Iris pigment epithelial cell (primary cell): ENCODE measurements around the gene QSOX2.

Experiments used
- DNase-seq: peaks from one replicate; pipeline ENCODE4 v3.0.0-alpha.2; 2011; ENCODE audit warnings: low read depth

QSOX2 gene

GRCh38 chr9:136190656-136191055 lies 55.0 kb downstream of the QSOX2 start:
- DNase-seq: no peak

- DNase-seq: no peak
These were observed 55.4 kb downstream of the QSOX2 start for GRCh38 chr9:136190237-136190601.

- no peak for DNase-seq
These were observed 56.0 kb downstream of the QSOX2 start for GRCh38 chr9:136189394-136190236.

- no peak for DNase-seq
These were observed 57.7 kb downstream of the QSOX2 start for GRCh38 chr9:136187683-136188586.

DNA sequence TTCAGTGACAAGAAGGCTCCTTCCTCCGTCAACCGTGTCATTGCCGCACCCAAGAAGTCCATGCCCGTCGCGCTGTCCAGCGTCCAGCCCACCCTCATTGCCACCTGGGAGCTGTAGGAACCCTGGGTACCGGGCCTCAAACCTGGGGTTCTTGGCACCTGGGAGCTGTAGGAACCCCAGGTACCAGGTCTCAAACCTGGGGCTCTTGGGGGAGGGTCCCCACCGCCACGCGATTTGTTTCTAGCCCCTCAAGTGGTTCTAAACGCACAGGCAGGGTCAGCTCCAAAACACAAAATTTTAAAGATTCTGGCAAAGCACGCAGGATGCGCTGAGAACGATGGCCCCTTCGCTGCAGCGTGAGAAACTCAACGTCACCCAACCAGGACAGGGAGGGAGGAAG lies 58.4 kb downstream of the QSOX2 start:
- no peak for DNase-seq

DNA sequence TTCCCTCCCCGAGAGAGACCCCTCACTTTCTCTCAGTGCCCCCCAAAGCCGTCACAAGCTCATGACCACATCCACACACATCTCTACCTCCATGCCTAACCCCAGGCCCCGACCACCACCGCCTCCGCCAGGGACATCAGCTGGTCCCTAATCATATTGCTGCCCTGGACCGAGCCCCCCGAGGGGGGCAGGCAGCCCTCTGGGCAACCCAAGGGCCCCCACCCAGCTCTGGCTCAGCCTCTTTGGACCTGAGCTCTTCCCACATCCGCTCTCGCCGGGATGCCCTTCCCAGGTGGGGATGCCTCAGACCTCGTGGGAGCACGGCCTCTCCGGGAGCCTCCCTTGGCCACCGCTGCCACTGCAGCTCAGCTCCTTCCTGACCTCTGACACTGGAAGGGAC lies 59.2 kb downstream of the QSOX2 start:
- DNase-seq: no peak

- DNase-seq: no peak
These were observed 59.8 kb downstream of the QSOX2 start for GRCh38 chr9:136185596-136186366.

- no peak for DNase-seq
These were observed 60.5 kb downstream of the QSOX2 start for GRCh38 chr9:136185066-136185465.

DNA sequence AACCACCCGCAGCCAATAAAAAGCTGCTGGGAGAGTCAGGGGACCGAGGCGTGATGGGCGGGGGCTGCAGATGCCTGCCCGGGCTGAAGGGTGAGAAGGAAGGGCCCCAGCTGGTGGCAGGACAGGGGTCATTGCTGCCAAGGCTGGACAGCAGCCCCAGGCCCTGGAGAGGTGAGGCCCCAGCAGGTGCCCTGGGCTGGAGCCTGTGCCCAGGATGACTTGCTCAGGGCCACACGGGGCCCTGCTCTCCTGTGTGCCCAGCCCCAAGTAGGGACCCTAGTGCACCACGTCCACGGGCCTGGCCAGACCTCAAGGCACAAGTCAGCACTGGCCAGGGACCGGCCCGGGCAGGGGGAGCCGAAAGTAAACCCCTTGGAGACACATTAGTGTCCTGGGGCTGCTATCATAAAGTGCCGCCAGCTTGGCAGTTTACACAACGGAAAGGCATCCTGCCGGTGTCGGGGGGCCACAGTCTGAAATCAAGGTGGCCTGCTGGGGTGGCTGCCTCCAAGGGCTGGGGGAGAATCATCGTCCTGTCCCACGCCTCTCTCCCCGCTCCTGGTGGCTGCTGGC lies 62.7 kb downstream of the QSOX2 start:
- no peak for DNase-seq

GRCh38 chr9:136182420-136182787 lies 63.2 kb downstream of the QSOX2 start:
- DNase-seq: no peak

DNA sequence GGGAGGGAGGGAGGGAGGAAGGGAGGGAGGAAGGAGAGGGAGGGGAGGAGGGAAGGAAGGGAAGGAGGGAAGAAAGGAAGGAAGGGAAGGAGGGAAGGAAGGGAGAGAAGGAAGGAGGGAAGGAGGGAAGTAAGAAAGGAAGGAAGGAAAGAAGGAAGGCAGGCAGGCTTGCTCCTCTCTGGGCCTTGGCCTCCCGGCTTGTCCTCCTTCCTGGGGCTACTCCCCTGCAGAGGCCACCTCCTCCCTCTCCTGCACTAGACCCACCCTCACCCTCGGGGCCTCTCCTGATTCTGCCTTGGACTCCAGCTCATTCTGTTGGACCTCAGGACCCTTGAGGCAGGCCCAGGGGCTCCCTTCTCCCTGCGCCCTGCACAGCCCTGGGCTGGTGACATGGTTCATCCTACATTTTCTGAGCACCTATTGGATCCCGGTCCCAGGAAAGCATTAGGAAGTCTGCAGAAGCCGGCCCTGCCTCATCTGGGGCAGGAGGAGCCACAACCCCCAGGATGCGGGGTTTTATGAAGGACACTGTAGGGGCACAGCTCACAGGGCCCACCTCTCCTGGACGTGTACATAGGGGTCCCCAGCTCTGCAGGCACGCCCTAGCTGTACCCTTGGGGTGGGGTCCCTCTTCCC lies 63.7 kb downstream of the QSOX2 start:
- no peak for DNase-seq

DNA sequence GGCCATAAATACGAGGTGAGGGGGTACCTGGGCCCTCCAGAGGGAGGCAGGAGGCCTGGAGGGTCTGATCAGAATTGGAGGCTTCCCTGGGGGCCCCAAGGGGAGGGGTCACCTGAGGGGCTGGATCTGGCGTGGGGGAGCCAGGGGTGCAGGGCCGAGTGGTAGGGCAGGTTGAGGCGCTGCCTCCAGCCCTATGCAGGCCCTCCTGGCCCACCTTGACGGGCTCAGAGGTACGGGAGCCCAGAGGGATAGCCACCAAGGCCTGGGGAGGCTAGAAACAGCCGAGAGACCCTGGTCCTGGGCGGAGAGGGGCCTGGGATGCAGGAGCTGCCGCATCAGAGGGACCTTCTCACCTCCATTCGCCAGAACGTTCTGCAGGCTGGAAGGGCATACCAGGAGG lies 65.0 kb downstream of the QSOX2 start:
- no peak for DNase-seq

DNA sequence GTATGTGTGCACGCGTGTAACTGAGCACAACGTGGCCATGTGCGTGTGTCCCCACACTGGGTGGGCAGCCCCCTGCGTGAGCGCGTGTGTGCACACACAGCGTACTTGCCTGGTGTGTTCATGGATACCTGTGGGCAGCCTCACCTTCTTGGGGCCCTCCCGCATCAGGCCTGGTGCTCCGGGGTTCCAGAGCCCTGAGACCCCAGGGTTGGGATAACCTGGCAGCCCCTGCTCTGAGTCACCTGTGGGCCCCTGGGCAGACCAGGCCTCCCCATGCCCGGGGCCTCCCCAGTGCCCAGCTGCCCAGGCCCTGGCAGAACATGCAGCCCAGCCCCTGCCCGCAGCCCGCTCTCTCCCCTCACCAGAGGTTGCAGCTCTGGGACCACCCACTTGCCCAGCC lies 65.9 kb downstream of the QSOX2 start:
- no peak for DNase-seq

DNA sequence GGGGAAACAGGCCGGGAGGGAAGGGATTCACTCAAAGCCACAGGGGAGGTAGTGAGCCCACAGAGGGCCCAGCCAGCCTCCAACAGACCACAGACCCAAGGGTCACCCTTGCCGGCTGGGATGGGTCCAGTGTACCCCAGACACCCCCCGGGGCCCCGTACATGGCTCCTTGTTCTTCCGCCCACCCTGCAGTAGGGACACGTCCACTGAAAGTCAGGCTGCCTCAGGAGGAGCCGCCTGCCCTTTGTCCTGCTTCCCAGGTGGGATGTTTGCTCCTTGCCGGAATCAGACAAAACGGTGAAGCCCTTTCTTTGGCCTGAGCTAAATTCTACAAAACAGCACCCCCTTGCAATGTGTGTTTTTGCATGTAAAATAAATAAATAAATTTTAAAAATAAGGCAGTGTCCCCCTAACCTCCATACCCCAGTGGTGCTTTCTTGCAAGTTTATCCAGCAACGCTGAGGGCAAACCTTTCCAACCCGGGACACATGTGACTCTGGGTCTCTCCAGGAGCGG lies 66.5 kb downstream of the QSOX2 start:
- DNase-seq: no peak

GRCh38 chr9:136178773-136179075 lies 66.9 kb downstream of the QSOX2 start:
- DNase-seq: no peak

- DNase-seq: no peak
These were observed 67.4 kb downstream of the QSOX2 start for GRCh38 chr9:136178061-136178772.

DNA sequence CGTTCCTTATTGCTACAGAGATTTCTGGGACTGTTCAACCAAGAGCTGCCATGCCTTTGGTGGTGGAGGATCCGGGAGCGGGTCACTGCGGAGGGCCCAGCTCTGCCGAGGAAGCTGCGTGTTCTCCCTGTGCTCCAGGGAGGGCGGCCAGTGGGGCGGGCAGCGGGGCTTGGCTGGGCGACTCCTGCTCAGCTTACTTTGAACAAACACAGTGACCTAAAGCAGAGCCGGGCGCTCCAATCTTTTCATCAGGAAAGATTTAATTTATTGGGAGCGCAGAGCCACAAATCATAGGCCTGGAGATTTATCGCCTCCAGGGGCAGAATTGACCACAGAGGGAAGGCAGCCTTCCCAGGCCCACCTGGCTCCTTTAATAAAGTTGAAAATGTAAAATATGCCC lies 68.4 kb downstream of the QSOX2 start:
- no peak for DNase-seq

DNA sequence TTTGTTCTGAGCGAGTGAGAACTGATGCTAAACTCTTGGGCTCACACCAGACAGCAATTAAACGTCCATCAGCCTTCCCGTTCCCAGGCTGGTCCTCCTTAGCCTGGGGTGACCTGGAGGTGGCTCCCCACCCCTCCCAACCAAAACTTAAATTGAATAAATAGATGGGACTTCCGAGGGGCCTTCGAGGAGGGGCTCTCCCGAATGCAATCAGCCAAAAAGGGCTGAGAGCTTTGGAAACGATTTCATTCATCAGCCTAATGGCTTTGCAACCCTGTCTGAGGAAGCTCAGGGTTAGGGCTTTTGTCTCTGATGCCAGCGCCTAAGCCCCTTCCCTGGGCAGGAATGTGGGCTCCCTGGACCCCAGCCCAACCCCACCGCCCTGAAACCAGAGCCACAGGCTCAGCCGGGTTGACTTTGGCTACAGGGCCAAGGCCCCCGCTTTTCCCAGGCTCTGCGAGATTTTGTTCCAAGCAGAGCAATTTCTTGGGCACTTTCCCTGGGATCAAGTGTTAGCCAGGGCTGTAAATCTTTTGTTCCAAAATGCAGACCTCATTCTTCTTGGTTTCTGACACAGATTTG lies 69.9 kb downstream of the QSOX2 start:
- DNase-seq: no peak

- no peak for DNase-seq
These were observed 70.6 kb downstream of the QSOX2 start for GRCh38 chr9:136174779-136175615.
